HG02884 (cell line): ENCODE measurements around the gene FAM174C.

Source experiments
- ATAC-seq: cut with Tn5 transposase; IDR thresholded peaks from one replicate; pipeline ENCODE4 v1.9.1; 2021; ENCODE audit warnings: mild to moderate bottlenecking, moderate library complexity; ENCODE audit not compliant: unreplicated experiment

The FAM174C gene

GRCh38 chr19:1260749-1261537 is 14.4 kb upstream of the FAM174C start:
- peak; percentile 57 for ATAC-seq

- ATAC-seq = no peak
Measured at GRCh38 chr19:1261538-1261797, 13.9 kb upstream of the FAM174C start.

GRCh38 chr19:1261798-1262622 is 13.3 kb upstream of the FAM174C start:
- ATAC-seq = no peak

GRCh38 chr19:1262623-1263123 is 12.7 kb upstream of the FAM174C start:
- ATAC-seq = no peak

- ATAC-seq = no peak
Measured at GRCh38 chr19:1263188-1263587, 12.1 kb upstream of the FAM174C start.

- no peak for ATAC-seq
Measured at GRCh38 chr19:1264801-1265614, 10.3 kb upstream of the FAM174C start.

- no peak for ATAC-seq
Measured at GRCh38 chr19:1265615-1266128, 9.7 kb upstream of the FAM174C start.

GRCh38 chr19:1266129-1266915 is 9.0 kb upstream of the FAM174C start:
- no peak for ATAC-seq

GRCh38 chr19:1266916-1267476 is 8.3 kb upstream of the FAM174C start:
- no peak for ATAC-seq

- no peak for ATAC-seq
Measured at GRCh38 chr19:1267477-1268225, 7.7 kb upstream of the FAM174C start.

- no peak for ATAC-seq
Measured at GRCh38 chr19:1268226-1269064, 6.9 kb upstream of the FAM174C start.

- ATAC-seq = peak; percentile 51
Measured at GRCh38 chr19:1269065-1269477, 6.3 kb upstream of the FAM174C start, which contains the start of gene CIRBP. TSS of gene CIRBP (plus strand) at chr19:1269332. CDS start at chr19:1270934, 1,602 bp downstream.

- ATAC-seq = peak; percentile 27
Measured at GRCh38 chr19:1269478-1270212, 5.7 kb upstream of the FAM174C start.

GRCh38 chr19:1270213-1270853 is 5.0 kb upstream of the FAM174C start:
- no peak for ATAC-seq

- ATAC-seq = no peak
Measured at GRCh38 chr19:1270854-1271527, 4.3 kb upstream of the FAM174C start.
